Activated naive CD4-positive, alpha-beta T cell treated with anti-CD3 and anti-CD28 coated beads for 36 hours (primary cell): ENCODE measurements around the gene PSMB4. TPM values are rescaled to one million over a fixed set of nuclear protein-coding genes. Genes with fewer than 3 reads are reported as not detected.
"Not testable (repeated sequence)": the region's sequence is repeated elsewhere in the genome, so short reads cannot be mapped to it uniquely, and the experiment has no call there.

Source experiments
- CTCF ChIA-PET: fragments of 350-600 bp; sonication (Branson Sonifier 250); formaldehyde crosslinking; loops from one replicate; lab custom pipeline; 2021; ENCODE audit warnings: antibody characterized with exemption; lab: Charles Lee
- DNase-seq: peaks from one replicate; pipeline ENCODE4 v3.0.0-alpha.2; 2020
- H3K27ac Mint-ChIP-seq: one replicate; pipeline ENCODE4 v1.8.0; 2021; ENCODE audit warnings: mild to moderate bottlenecking, mixed read lengths
- H3K27me3 Mint-ChIP-seq: one replicate; pipeline ENCODE4 v1.8.0; 2021; ENCODE audit warnings: low read depth, mixed read lengths
- H3K36me3 Mint-ChIP-seq: one replicate; pipeline ENCODE4 v1.8.0; 2021; ENCODE audit warnings: low read depth, mixed read lengths
- H3K4me1 Mint-ChIP-seq: one replicate; pipeline ENCODE4 v1.8.0; 2021; ENCODE audit warnings: low read depth, mixed read lengths
- H3K4me3 Mint-ChIP-seq: one replicate; pipeline ENCODE4 v1.8.0; 2021; ENCODE audit warnings: mild to moderate bottlenecking, moderate library complexity, mixed read lengths
- H3K9me3 Mint-ChIP-seq: one replicate; pipeline ENCODE4 v1.8.0; 2021; ENCODE audit warnings: mixed read lengths
- intact Hi-C: fragments of 100-400 bp; cut with micrococcal nuclease; formaldehyde crosslinking; loops from one replicate; pipeline ENCODE4 v1.15.1; 2023
- total RNA-seq, 2 experiments: library from RNA; stranded (reverse); gene quantifications; one replicate each; pipeline ENCODE4 v1.2.3, GENCODE V29; 2021

PSMB4 gene
- 100 to 1,000 TPM; 394 to 398 TPM for total RNA-seq

- intact Hi-C loops: loop anchor here (1.0 kb wide), 5 partner anchors 52 to 201 kb away; partner anchors contain the start of genes PIP5K1A and RFX5
- H3K27ac Mint-ChIP-seq: peak within 1 kb of the TSS; percentile 94
- H3K36me3 Mint-ChIP-seq: peaks cover 35% of the 10 kb centered on the region
- peak; percentile 90 for DNase-seq
- no peaks in the 10 kb centered on the region for H3K9me3 Mint-ChIP-seq
- H3K4me3 Mint-ChIP-seq: peak within 1 kb of the TSS; percentile 84
- H3K4me1 Mint-ChIP-seq: peaks cover 26% of the 10 kb centered on the region
- CTCF ChIA-PET: interaction anchor here (0.7 to 1.2 kb wide), 5 partner anchors 54 to 99 kb away, joined by 3 to 8 read pairs (median 4); no protein-coding TSS in a partner anchor
- H3K27me3 Mint-ChIP-seq: no peaks in the 10 kb centered on the region
These were observed at the start of gene PSMB4 for GRCh38 chr1:151399324-151400171. Gene PSMB4 (plus strand): TSS chr1:151399573. CDS start chr1:151399588, 15 bp downstream.

- H3K36me3 Mint-ChIP-seq, H3K27me3 Mint-ChIP-seq, H3K4me3 Mint-ChIP-seq, DNase-seq, intact Hi-C loops, H3K27ac Mint-ChIP-seq, H3K9me3 Mint-ChIP-seq: not testable (repeated sequence)
- H3K4me1 Mint-ChIP-seq: peaks cover 23% of the 10 kb centered on the region
- CTCF ChIA-PET: interaction anchor here (0.6 to 1.6 kb wide), 5 partner anchors 9 to 67 kb away, joined by 3 to 8 read pairs (median 3); no protein-coding TSS in a partner anchor
These were observed 49.0 kb upstream of the PSMB4 start for GRCh38 chr1:151350323-151350722.

GRCh38 chr1:151352021-151352718, 47.2 kb upstream of the PSMB4 start:
- CTCF ChIA-PET: interaction anchor here (0.6 to 3.2 kb wide), 6 partner anchors 12 to 54 kb away, joined by 3 to 13 read pairs (median 3); no protein-coding TSS in a partner anchor
- no peaks in the 10 kb centered on the region for H3K36me3 Mint-ChIP-seq

GRCh38 chr1:151356696-151357095, 42.7 kb upstream of the PSMB4 start:
- intact Hi-C loops: no loop called here
- Mint-ChIP-seq H3K27ac (no peak overlapping the region), H3K9me3 (peaks cover under 1% of the 10 kb centered on the region), H3K4me3 (no peak overlapping the region), H3K4me1 (no peaks in the 10 kb centered on the region), H3K27me3 (no peaks in the 10 kb centered on the region), H3K36me3 (no peaks in the 10 kb centered on the region)
- CTCF ChIA-PET: interaction anchor here (3.8 kb wide), 1 partner anchor 16 kb away, joined by 12 read pairs; no protein-coding TSS in a partner anchor
- DNase-seq: no peak

More at GRCh38 chr1:151352021-151352718, 47.2 kb upstream of the PSMB4 start:
- intact Hi-C loops: no loop called here
- Mint-ChIP-seq H3K4me3 (no peak overlapping the region), H3K9me3 (no peaks in the 10 kb centered on the region), H3K27ac (no peak overlapping the region), H3K4me1 (peaks cover 10% of the 10 kb centered on the region), H3K27me3 (no peaks in the 10 kb centered on the region)
- DNase-seq: no peak

- intact Hi-C loops: no loop called here
- CTCF ChIA-PET: no interaction called here
- H3K27me3 Mint-ChIP-seq: no peaks in the 10 kb centered on the region
- no peaks in the 10 kb centered on the region for H3K36me3 Mint-ChIP-seq
- H3K9me3 Mint-ChIP-seq: peaks cover 18% of the 10 kb centered on the region
- H3K4me1 Mint-ChIP-seq: no peaks in the 10 kb centered on the region
- DNase-seq: no peak
- no peak overlapping the region for H3K27ac Mint-ChIP-seq
- no peak overlapping the region for H3K4me3 Mint-ChIP-seq
These were observed 37.5 kb upstream of the PSMB4 start for GRCh38 chr1:151361883-151362282.

GRCh38 chr1:151362308-151363155, 36.8 kb upstream of the PSMB4 start:
- H3K4me1 Mint-ChIP-seq: no peaks in the 10 kb centered on the region
- DNase-seq: no peak

GRCh38 chr1:151364996-151365395, 34.4 kb upstream of the PSMB4 start:
- DNase-seq: no peak
- no peaks in the 10 kb centered on the region for H3K4me1 Mint-ChIP-seq
- CTCF ChIA-PET: interaction anchor here (0.7 kb wide), 1 partner anchor 54 kb away, joined by 4 read pairs; no protein-coding TSS in a partner anchor
- no peaks in the 10 kb centered on the region for H3K27me3 Mint-ChIP-seq
- H3K36me3 Mint-ChIP-seq: no peaks in the 10 kb centered on the region
- no peak overlapping the region for H3K27ac Mint-ChIP-seq
- no peak overlapping the region for H3K4me3 Mint-ChIP-seq
- intact Hi-C loops: no loop called here
- H3K9me3 Mint-ChIP-seq: peaks cover 18% of the 10 kb centered on the region

More at GRCh38 chr1:151362308-151363155, 36.8 kb upstream of the PSMB4 start:
- Mint-ChIP-seq H3K4me3 (no peak overlapping the region), H3K9me3 (peaks cover 18% of the 10 kb centered on the region), H3K36me3 (no peaks in the 10 kb centered on the region), H3K27me3 (no peaks in the 10 kb centered on the region), H3K27ac (no peak overlapping the region)
- intact Hi-C loops: no loop called here
- CTCF ChIA-PET: no interaction called here

- intact Hi-C loops: no loop called here
- CTCF ChIA-PET: interaction anchor here (0.6 to 1.7 kb wide), 4 partner anchors 17 to 91 kb away, joined by 3 to 4 read pairs (median 3); no protein-coding TSS in a partner anchor
- Mint-ChIP-seq H3K27me3 (no peaks in the 10 kb centered on the region), H3K4me1 (no peaks in the 10 kb centered on the region), H3K27ac (no peak overlapping the region), H3K9me3 (peaks cover 8% of the 10 kb centered on the region), H3K4me3 (no peak overlapping the region), H3K36me3 (no peaks in the 10 kb centered on the region)
- no peak for DNase-seq
These were observed 31.5 kb upstream of the PSMB4 start for GRCh38 chr1:151367658-151368392.

GRCh38 chr1:151368393-151369301, 30.7 kb upstream of the PSMB4 start:
- no peaks in the 10 kb centered on the region for H3K27me3 Mint-ChIP-seq
- no peaks in the 10 kb centered on the region for H3K4me1 Mint-ChIP-seq
- no peaks in the 10 kb centered on the region for H3K36me3 Mint-ChIP-seq
- no peak overlapping the region for H3K4me3 Mint-ChIP-seq
- intact Hi-C loops: no loop called here
- no peaks in the 10 kb centered on the region for H3K9me3 Mint-ChIP-seq
- CTCF ChIA-PET: interaction anchor here (0.6 to 1.7 kb wide), 3 partner anchors 18 to 91 kb away, joined by 3 to 4 read pairs (median 3); no protein-coding TSS in a partner anchor
- DNase-seq: no peak
- H3K27ac Mint-ChIP-seq: no peak overlapping the region

- intact Hi-C loops: no loop called here
- Mint-ChIP-seq H3K4me1 (no peaks in the 10 kb centered on the region), H3K27me3 (no peaks in the 10 kb centered on the region), H3K36me3 (no peaks in the 10 kb centered on the region), H3K27ac (no peak overlapping the region), H3K9me3 (no peaks in the 10 kb centered on the region), H3K4me3 (no peak overlapping the region)
- CTCF ChIA-PET: no interaction called here
- DNase-seq: no peak
These were observed 30.1 kb upstream of the PSMB4 start for GRCh38 chr1:151369302-151369610.
